ENCODE data around the gene NUFIP2.
"Not testable (repeated sequence)": the region's sequence is repeated elsewhere in the genome, so short reads cannot be mapped to it uniquely, and the experiment has no call there.

NUFIP2 gene

GRCh38 chr17:29279397-29280070, 14.4 kb downstream of the NUFIP2 start:
- DNase-seq = no peak

GRCh38 chr17:29278692-29279091, 15.3 kb downstream of the NUFIP2 start:
- no peak for DNase-seq

GRCh38 chr17:29273924-29274323, 20.0 kb downstream of the NUFIP2 start:
- no peak for DNase-seq

- DNase-seq = not testable (repeated sequence)
These were observed 22.0 kb downstream of the NUFIP2 start for GRCh38 chr17:29271980-29272379.

- no peak for DNase-seq
These were observed 30.0 kb downstream of the NUFIP2 start for GRCh38 chr17:29263916-29264315.

GRCh38 chr17:29257756-29258155, 36.2 kb downstream of the NUFIP2 start:
- no peak for DNase-seq

- no peak for DNase-seq
These were observed 37.0 kb downstream of the NUFIP2 start for GRCh38 chr17:29256735-29257466.

GRCh38 chr17:29255926-29256522, 37.9 kb downstream of the NUFIP2 start:
- no peak for DNase-seq

- no peak for DNase-seq
These were observed 40.9 kb downstream of the NUFIP2 start for GRCh38 chr17:29253037-29253436.

- peak; percentile 89 to 91 for DNase-seq
These were observed 41.7 kb downstream of the NUFIP2 start for GRCh38 chr17:29252101-29252791.

GRCh38 chr17:29251184-29251583, 42.8 kb downstream of the NUFIP2 start:
- no peak for DNase-seq

GRCh38 chr17:29250666-29251065, 43.3 kb downstream of the NUFIP2 start:
- no peak for DNase-seq

GRCh38 chr17:29248845-29249244, 45.1 kb downstream of the NUFIP2 start:
- DNase-seq = no peak

GRCh38 chr17:29247219-29247618, 46.7 kb downstream of the NUFIP2 start:
- DNase-seq = no peak

GRCh38 chr17:29246628-29247027, 47.3 kb downstream of the NUFIP2 start, which contains the start of gene CRYBA1:
Gene CRYBA1 (plus strand): TSS chr17:29246859. CDS start chr17:29246864, 5 bp downstream.
- peak in 1 of 2 experiments; percentile 34 for DNase-seq

- DNase-seq = no peak
These were observed 48.5 kb downstream of the NUFIP2 start for GRCh38 chr17:29245401-29245800.

- DNase-seq = peak; percentile 33 to 71
These were observed 50.2 kb downstream of the NUFIP2 start for GRCh38 chr17:29243792-29244191.

- no peak for DNase-seq
These were observed 51.2 kb downstream of the NUFIP2 start for GRCh38 chr17:29242790-29243189.

- DNase-seq = no peak
These were observed 51.9 kb downstream of the NUFIP2 start for GRCh38 chr17:29242051-29242450.

GRCh38 chr17:29240968-29241963, 52.7 kb downstream of the NUFIP2 start:
- peak in 1 of 2 experiments; percentile 31 for DNase-seq

- DNase-seq = no peak
These were observed 53.5 kb downstream of the NUFIP2 start for GRCh38 chr17:29240477-29240876.
